Activated CD4-positive, alpha-beta T cell treated with anti-CD3 and anti-CD28 coated beads, Interleukin-2, amount 50 U/mL, for 24 hours (primary cell): Measurements from ENCODE around the gene PIP4K2A.

ENCODE experiments used
- DNase-seq, 2 donors: peaks; one replicate each; pipeline ENCODE4 v3.0.0-alpha.2; 2020; ENCODE audit warnings: low read depth in 1 of 2, low spot score in 1 of 2

The PIP4K2A gene

DNA sequence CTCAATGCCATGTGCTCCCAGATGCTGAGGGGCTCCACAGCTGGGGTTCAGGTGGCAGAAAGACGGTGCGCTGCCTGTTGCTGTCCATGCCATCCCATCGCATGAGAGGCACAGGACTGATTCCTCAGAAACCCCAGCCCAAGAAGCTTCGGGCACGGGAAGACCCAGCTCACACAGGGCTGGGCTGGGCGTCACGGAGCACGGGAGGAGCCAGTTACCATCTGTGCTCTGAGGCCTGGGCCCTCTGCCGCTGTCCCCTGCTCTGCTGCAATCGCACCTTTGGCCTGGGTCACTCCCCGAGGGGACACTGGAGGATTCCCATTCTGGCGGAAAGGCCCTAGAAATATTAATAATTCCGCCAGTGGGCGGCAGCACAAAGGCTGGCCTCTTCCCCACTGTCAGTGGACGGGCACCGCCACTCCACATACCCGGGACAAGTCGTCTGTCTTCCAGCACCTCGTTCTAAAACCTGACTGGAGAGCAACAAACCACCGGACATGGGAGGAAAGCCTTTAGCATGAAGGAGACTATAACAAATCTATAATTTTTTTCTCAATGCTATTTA, 92.1 kb downstream of the PIP4K2A start:
- DNase-seq: no peak

DNA sequence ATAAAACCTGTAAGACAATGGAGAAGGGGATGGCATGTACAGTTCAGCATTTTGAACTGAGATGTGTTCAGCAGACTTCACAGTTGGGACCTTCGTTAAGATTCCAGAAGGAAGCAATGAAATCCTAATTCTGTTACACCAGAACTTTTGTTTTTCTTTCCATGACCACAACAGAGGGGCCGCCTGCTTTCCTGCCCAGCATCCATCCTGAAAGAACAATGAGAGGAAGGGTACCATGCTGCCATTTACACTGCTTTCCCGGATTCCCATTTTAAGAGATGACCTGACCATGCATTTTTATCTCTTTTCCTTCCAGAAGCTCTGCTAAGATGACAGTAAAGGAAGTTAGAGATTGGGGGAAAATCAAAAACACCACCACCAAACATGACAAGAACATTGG, 92.7 kb downstream of the PIP4K2A start:
- DNase-seq: no peak

DNA sequence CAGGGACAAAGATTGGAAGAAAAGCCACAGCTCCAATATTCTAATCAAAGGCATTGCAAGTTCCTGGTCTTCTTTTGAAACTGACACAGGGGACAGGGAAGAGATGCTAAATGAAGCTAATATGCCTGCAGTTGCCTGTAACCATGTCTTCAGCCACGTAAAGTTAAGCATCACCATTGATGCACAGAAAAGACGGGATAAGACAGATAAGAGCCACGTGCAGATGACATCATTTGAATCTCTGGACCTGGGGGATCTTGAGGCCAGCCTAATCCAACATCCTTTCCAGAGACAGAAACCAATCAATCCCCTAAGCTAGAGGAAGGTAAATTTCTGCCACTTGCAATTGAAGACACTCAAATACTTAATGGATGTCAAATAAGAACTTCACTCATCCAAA, 93.4 kb downstream of the PIP4K2A start:
- no peak for DNase-seq

DNA sequence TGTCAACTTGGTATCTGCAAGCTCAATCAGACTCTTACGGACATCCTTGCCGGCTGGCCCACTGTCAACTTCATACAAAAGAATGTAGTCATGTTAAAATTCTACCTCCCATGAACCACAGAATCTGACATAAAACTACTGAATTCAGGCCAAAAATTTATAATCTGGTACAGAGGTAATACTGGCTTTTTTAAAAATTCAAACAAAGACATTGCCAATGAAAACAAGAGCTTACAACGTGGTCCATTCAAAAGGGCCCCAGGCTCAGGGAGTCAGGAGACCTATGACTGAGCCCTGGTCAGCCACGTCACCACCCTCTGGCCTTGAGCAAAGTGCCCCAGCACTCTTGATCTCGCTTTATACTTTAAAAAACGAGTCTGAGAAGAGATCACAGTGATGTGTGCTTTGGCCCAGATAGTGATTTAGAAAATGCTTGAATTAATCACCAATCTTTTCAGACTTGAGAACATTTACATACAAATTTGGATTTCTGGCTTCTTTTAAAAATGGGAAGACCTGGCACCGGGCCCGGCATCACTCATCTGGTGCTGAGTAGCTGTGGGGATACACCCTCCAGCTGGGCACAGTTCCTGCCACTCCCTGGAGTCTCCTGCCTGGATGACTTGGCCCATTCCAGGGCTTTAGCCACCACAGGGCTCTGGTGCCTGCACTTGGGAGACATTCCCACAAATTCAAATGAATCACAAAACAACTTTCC, 94.1 kb downstream of the PIP4K2A start:
- DNase-seq: no peak

DNA sequence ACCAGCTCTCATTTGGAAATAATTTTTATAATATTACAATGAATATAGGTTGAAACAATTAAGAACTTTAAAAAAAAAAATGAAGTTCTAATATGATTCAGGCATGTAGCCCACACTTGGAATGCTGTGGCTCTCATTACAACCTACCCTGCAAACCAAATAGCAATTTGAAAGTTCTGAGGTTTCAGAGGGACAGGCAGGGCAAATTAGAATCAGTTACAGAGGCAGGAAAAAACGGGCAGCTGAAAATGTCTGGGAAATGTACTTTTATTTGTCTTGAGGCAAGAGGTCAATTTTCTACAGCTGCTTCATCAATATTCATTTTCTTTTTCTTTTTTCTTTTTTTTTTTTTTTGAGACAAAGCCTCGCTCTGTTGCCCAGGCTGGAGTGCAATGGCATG, 95.3 kb downstream of the PIP4K2A start:
- no peak for DNase-seq

DNA sequence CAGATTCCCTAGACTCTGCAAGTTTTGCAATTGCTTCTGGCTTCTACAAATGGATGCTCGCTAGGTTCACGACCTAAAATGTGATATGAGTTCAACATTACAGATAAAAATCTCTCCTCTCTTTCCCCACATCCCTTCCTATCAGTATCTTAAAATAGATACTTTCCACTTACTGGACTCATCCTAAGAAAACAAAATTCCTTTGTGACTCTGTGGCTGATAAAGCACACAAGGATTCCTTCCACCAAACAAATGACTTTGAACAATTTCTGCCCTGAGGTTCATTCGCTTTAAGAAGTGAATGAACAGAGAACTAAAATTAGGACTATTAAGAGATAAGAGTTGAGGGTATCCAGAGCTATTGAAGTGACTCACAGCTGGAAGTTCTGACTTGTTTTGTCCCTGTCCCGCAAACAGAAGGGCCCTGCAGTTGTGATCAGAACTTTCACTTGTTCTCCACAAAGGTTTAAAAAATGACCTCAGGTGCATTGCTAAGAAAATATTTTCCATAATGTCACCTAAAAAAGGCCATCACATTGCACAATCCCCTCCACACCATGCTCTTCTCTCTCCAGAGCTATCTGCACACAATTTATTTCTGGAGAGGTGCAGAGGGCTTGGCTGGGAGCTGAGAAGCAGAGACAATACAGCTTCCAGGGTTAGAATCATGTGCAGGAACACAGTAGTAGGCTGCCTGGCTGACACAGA, 96.1 kb downstream of the PIP4K2A start:
- no peak for DNase-seq

DNA sequence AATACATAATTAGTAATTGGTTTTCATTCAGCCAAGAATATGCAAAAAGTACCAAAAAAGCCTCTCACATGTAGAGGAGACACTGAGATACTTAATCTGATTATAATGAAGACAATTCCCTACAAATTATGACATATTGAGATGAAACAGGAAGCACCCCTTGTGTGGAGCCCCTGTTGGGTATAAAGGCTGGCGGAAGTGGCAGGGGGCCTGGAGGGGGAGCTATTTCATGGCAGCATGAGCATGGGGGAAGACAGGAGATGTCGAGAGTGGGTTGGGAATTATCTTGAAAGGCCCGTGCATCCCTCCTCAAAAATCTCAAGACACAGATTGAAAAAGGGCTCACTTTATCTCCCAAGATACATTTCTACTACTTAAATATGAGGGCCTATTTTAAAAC, 96.9 kb downstream of the PIP4K2A start:
- DNase-seq: no peak

DNA sequence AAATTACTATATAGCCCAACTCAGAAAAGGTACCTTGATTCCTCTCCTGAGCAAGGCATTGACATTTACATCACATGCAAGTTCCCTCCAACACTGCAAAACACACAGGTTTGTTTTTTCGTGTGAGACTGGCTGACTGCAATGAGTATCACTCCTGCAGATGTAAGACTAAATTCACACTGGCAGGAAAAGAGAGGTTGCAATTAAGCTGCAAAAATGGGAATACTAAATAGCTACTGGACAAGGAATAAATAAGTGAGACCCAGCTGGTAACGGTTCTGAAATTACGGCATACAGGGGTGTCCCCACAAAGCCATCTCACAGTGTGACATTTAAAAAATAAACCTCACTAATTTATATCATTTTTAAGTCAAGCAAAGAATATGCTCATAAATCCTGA, 97.3 kb downstream of the PIP4K2A start:
- DNase-seq: no peak

DNA sequence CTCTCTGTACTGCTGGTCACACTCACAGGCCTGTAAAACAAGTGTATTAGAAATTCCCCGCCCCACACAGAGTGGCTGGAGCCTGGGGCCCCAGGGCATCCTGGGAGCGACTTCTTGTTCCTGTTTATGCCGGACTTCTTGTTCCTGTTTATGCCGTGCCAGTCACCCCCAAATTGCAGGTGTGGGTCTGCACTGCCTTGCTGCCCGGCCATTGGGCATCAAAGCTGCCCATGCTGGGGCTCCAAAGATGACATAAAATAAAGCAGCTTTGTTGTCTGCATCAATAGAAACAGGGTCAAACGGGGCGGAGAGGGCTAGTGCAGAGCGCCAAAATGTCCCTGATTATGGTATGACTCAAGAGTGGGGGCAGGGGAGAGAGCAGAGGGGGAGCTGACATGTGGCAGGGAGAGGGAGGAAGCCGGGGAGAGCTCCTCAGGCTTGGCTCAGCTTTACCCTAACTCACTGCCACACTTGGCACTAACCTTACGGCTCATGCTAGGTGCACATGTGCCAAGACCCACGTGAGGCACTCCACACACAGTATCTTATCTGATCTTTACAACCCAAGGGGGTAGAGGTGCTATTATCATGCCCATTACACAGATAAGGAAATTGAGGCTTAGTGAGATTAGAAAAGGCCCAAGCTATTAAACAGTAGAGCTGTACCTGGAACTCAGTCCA, 98.4 kb downstream of the PIP4K2A start:
- DNase-seq: no peak

DNA sequence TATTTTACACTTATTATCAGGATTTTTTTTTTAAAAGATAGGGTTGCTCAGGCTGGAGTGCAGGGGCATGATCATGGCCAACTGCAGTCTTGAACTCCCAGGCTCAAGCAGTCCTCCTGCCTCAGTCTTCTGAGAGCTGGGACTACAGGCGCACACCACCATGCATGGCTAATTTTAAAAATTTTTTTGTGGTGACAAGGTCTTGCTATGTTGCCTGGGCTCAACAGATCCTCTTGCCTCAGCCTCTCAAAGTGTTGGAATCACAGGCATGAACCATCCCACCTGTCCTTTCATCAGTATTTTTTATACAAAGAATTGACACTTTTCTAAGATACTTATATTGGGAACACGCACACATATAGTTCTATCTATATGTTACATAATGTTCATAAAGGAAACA, 99.3 kb downstream of the PIP4K2A start:
- DNase-seq: no peak

DNA sequence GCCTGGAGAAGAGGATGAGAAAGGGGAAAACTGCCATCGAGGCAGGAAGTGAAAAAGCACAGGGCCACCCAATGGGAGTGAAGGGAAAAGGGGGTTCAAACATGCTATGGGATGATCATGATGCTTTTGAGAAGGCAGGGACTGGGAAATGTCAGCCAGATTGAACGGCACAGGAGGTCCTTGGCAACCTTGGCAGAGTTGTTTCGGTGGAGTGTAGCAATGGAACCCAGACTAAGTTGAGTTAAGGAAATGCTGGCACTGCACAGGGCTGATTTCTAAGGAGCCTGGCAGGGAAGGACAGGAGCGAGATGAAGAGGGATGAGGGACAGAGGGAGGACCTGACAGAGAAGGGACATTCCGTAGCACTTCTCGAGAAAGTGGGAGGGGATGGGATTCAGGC, 101.4 kb downstream of the PIP4K2A start:
- no peak for DNase-seq

DNA sequence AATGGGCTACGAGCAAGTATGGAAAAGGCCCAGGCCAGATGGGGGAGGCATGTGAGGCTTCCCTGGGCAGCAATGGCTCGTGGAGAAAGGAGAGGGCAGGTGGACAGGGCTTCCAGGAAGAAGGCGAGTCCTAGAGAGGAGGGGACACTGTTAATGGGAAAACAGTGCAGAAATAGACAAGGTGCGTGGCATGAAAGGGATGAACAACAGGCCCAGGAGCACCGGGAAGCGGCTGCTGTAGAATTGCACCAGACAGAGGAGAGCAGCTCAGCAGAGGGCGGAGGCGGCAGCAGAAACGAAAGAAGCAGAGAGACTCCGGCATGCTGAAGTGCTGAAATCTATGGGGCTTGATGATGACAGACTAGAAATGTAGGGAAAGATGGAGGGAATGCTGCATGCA, 102.1 kb downstream of the PIP4K2A start:
- DNase-seq: no peak

DNA sequence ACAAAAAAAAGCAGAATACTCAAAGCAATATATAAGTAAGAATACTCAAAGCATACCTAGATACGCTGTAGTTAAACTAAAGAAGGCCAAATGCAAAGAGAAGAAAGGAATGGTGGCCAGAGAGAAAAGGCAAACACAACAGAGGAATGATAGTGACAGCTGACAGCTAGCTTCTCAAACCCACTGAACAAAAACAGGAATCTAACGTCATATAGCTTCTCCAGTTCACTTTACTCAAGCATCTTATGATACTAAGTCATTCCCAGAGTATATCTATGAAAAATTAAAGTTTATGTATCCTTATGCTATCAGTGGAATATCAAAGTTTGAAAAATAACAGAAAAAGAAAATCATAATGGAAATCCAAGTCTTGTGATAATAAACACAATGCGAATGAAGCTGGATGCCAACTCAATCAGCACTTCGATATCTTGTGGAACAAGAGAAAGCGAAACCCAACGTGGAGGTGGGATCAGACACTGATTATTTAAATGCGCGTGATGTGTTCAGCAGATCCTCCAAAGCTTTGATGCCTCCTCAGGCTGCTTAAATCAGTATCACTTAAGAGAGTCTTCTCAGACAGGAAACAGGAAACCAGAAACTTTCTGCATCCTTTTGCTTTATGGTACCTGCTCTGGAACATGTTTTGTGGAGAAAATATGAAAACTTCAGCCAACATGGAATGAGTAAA, 102.8 kb downstream of the PIP4K2A start:
- DNase-seq: peak in 1 of 2 donors; percentile 65

DNA sequence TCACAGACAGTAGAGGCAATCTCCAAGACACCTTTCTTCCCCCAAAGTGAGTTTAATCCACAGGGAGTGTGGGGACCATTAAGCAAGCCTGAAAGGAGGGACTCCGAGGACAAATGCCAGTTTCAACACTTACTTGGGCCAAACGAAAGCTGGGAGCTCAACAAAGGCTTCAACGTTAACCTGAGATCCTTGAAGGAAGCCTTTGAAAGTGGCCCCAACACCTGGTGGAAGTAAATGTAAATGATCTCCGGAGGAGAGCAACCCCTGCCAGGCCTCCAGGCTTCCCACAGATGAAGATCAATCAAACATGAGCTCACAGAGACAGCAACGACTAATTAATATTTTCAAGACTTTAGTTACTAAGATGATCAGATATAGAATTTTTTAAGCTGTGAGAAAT, 103.8 kb downstream of the PIP4K2A start:
- DNase-seq: no peak

DNA sequence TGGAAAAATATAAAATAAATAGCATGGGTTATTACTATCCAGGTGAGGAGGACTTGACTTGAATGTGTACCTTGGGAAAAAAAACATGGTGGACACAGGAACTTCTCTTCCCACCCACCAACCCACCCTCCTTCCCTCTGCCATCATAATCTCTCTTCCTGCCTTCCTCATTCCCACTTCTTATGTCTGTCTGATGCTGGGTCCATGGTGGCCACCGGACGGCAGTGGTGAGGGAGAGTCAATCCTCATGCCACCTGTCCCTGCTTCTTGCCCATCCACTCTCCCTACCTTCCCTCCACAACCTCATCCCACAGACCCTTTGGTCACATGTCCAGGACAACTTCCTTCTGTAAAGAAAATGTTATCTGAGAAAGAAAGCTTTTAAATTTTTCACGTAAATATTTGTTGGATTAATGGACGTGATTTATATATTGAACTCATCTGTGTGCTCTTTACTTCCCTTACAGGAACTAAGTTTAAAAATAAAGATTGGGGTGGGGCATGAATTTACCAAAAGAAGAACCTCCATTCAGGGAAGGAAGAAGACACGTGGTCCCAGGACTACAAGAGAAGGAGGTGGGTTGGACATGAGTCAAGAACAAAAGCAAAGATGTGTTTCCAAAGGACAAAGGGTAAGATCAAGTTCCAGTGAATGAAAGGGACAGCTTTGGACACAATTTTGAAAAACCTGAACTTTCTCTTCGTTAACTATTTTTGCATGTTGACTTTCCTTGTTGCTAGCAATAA, 104.5 kb downstream of the PIP4K2A start:
- no peak for DNase-seq

DNA sequence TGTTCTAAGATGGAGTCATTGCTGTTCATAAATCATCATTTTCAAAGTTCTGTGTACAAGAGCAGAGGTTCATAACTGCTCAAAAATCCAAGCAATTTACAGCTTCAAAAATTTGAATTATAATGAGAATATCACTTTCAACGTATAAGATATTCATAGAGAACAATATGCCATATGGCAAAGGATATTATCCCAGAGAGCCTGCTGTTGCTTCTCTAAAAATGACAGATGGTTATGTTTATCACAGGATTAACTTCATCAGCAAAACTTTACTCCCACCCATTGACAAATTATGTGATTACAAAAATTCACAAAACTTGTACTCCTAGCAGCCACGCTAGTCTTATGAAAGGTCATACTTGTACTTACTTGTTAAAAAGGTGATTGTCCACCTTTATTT, 105.1 kb downstream of the PIP4K2A start:
- DNase-seq: no peak

DNA sequence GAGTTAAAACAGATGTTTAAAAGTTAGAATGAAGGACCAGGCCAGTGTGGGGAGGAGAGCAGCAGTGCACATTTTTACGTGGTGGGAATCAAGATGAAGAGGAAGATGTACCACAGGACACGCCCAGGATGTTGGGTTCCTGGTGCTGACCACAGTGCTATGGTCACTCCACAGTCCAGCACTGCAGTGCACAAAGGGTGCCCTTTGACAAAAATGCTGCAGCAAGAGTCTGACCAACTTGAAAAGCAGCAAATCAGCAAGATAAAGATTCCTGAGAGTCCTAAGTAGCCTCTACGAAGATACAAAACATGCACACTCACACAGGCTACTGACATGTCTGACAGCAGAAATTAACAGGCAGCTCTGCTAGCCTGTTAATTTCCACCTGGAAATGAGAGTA, 107.1 kb downstream of the PIP4K2A start:
- DNase-seq: no peak

DNA sequence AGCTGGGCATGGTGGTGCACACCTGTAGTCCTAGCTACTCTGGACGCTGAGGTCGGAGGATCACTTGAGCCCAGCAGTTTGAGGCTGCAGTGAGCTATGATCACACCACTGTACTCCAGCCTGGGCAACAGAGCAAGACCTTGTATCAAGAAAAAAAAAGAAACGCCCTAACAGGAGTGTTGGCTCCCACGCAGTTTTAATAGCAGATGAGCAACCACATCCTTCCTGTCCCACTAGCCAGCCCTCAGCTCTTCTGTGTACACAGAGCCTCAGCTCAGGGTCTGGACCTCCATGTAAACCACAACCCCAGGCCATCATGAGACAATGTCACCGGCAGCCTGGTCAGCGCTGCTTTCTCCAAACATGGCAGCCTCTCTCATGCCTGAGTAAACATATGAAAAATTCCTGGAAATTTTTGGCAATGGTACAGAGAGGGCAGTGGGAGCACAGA, 108.2 kb downstream of the PIP4K2A start:
- DNase-seq: no peak

DNA sequence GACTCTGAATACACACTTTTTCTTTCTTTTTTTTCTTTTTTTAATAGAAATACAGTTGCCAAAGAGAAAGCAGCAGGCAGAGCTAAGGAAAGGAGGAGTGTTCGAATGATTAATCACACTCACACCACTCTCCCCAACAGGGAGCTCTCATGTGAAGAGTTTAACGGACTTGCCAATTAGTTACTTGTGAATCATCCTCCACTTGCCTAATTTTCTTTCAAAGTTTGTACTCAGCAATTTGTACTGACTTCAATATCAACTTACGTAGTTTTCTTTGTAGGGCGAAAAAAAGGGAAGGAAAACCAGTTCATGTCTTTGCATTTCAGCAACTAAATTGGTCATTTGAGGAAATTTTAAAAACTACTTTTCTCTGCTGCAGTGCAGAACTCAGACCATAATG, 109.2 kb downstream of the PIP4K2A start:
- no peak for DNase-seq

DNA sequence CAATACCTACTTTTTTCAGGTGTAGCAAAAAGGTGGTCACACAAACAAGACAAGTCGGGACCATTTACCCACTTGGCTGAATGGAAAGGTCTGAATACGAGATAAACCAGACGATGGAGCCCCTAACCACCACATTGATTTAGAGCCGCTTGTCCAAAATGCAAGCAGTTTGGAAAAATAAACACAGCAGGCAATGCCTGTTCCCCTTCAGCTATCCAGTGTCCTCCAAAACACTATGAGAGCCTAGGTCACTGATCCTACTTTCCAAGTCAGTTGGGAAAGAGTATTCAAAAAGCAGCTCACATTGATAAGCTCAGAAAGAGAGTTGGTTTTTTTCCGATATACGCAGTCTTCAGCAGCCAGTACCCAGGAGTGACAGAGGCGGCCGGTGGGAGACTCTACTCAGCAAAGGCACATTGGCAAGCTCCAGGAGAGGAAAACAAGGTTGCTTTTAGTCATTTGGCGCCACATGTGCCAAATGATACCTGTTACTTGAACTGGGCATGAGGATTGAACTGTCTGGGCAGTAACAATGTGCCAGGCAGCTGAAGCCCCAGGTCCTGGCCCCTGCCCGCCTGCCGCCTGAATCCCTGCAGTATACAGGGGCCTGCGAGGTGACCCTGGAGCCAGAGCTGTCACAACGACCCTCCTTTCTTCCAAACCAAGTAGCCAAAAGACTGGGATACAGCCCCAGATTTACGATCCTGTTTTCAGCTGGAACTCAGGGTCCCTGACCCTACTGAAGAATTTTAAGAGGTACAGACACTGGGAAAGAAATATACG, 109.8 kb downstream of the PIP4K2A start:
- no peak for DNase-seq
